ENCODE data around the gene FTO.

GRCh38 chr16:54159490-54160080 is 455.6 kb downstream of the FTO start:
- no peak for TF ChIP-seq CTCF (IDR thresholded peaks at IDR 0.05; ENCODE audit: insufficient read depth, low read length, poor library complexity, severe bottlenecking)
- TF ChIP-seq EZH2phosphoT487 (conservative IDR thresholded peaks at IDR 0.05; ENCODE audit: low read length), result no peak
